ENCODE results near the gene TULP4. TPM values are rescaled to one million over a fixed set of nuclear protein-coding genes. Genes with fewer than 3 reads are reported as not detected.

Gene TULP4
- total RNA-seq, 2 experiments from 2014 or later = 25.5 to 27.0 TPM

GRCh38 chr6:158481690-158482473 is 169.6 kb downstream of the TULP4 start:
- POLR2A ChIA-PET = no interaction called here
- CTCF ChIA-PET = no interaction called here

DNA sequence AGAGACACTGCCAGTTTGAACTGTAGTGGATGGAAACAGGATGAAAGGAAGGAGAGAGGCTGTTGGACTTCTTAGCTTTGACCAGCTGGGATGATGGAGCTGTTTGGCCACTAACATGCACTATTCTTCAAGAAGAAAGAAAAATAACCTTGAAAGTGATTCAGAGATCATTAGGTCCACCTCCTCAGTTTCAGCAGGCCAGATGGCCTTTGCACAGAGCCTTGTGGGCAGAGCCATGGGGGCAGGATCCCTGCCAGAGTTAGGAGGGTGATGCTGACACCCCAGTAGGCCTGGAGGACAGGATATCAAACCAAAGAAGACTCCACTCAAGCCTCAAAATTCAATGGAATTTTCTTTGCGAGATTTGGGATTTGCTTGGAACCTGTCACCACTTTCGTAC is 173.2 kb downstream of the TULP4 start:
- POLR2A ChIA-PET = no interaction called here

GRCh38 chr6:158487495-158487894 is 175.2 kb downstream of the TULP4 start:
- POLR2A ChIA-PET = no interaction called here
- CTCF ChIA-PET = interaction anchor here (1.3 kb wide), 1 partner anchor 11 kb away, joined by 3 read pairs; no protein-coding TSS in a partner anchor

More for the DNA sequence above, 173.2 kb downstream of the TULP4 start:
- CTCF ChIA-PET = no interaction called here

GRCh38 chr6:158488065-158488464 is 175.8 kb downstream of the TULP4 start:
- CTCF ChIA-PET = interaction anchor here (0.6 to 1.3 kb wide), 2 partner anchors 11 to 62 kb away, joined by 3 read pairs; no protein-coding TSS in a partner anchor

GRCh38 chr6:158489441-158489840 is 177.2 kb downstream of the TULP4 start:
- CTCF ChIA-PET = no interaction called here
- POLR2A ChIA-PET = no interaction called here

More at GRCh38 chr6:158488065-158488464, 175.8 kb downstream of the TULP4 start:
- POLR2A ChIA-PET = no interaction called here

DNA sequence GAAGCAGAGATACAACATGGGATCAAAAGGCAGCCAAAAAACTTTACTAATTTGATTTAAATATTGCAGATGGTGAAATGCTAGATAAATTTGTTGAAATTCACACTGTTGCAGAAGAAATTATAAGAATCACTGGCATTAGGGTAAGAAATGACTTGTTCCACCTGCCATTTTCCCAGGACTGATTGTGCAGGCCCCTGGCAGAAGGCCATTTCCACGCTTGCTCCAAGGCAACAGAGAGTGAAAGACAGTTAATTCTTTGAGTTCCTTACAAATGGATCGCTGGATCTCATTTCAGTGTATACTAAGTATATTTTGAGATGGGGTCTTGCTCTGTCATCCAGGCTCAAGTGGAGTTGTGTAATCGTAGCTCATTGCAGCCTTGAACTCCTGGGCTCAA is 180.6 kb downstream of the TULP4 start:
- CTCF ChIA-PET = interaction anchor here (0.6 kb wide), 1 partner anchor 423 kb away, joined by 3 read pairs; no protein-coding TSS in a partner anchor
- POLR2A ChIA-PET = no interaction called here

- ChIA-PET CTCF (no interaction called here), POLR2A (no interaction called here)
Observed at GRCh38 chr6:158496700-158497099, 184.4 kb downstream of the TULP4 start.

DNA sequence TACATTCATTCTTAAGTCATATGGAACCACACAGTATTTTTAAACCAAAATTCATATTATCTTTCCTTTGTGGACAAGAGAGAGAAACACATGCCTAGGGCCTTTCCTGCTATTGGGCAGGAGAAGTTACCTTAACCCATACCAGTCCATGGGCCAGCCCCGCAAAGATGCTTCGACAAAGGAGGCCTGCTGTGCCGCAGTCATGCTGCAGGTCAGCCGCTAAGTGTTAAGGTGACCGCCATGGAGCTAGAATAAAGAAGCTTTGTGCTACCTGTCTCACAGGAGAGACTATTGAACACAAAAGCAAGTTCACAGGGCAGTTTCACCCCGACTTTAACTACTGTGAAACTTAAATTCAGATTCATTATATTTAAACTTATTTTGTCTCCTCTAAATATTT is 185.4 kb downstream of the TULP4 start:
- ChIA-PET CTCF (no interaction called here), POLR2A (no interaction called here)

DNA sequence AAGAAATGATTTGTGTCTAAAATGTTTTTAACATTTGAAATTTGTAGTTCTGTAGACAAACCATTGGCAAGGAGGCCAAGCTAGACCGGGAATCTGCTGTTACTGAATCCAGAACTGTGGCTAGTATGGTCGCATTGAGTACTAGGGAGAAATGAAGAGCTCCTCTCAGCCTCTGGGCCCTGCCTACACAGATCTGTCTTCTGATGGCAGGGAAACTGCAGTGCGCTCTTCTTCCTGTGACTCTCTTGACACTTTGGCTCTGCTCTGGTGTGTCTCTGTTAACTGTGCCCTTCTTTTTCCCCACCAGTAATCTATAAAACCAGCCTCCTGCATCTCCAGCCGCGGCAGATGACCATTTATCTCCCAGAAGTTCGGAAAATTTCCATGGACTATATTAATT is 186.1 kb downstream of the TULP4 start:
- ChIA-PET CTCF (interaction anchor here (1.4 kb wide), 1 partner anchor 11 kb away, joined by 3 read pairs; no protein-coding TSS in a partner anchor), POLR2A (no interaction called here)

DNA sequence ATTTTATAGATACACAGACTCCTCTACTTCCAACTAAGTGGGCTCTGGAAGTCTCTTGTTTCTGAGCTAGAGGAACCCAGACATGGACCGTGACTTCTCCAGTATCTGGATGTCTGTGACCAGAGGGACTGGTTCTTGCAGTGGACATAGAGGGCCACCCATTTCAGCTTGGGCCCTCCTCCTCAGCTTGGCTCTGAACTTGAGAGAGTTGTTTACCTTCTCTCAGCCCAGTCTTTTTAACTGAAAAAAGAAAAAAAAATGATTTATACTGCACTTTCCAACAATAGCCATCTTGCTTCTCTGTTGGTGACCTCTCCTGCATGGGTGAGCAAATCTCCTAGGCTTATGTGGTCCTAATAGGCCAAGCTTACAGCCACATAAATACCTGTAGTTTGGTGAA is 187.3 kb downstream of the TULP4 start:
- ChIA-PET POLR2A (no interaction called here), CTCF (no interaction called here)

GRCh38 chr6:158500016-158500735 is 187.9 kb downstream of the TULP4 start:
- ChIA-PET POLR2A (no interaction called here), CTCF (no interaction called here)

- ChIA-PET CTCF (no interaction called here), POLR2A (no interaction called here)
Observed at GRCh38 chr6:158501360-158502262, 189.3 kb downstream of the TULP4 start.

GRCh38 chr6:158502263-158502950 is 190.1 kb downstream of the TULP4 start:
- ChIA-PET CTCF (no interaction called here), POLR2A (no interaction called here)

DNA sequence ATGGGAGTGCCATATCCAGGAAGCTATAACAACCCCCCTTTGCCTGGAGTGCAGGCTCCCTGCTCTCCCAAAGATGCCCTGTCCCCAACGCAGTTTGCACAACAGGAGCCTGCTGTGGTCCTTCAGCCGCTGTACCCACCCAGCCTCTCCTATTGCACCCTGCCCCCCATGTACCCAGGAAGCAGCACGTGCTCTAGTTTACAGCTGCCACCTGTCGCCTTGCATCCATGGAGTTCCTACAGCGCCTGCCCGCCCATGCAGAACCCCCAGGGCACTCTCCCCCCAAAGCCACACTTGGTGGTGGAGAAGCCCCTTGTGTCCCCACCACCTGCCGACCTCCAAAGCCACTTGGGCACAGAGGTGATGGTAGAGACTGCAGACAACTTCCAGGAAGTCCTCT is 191.0 kb downstream of the TULP4 start:
- ChIA-PET POLR2A (no interaction called here), CTCF (no interaction called here)

DNA sequence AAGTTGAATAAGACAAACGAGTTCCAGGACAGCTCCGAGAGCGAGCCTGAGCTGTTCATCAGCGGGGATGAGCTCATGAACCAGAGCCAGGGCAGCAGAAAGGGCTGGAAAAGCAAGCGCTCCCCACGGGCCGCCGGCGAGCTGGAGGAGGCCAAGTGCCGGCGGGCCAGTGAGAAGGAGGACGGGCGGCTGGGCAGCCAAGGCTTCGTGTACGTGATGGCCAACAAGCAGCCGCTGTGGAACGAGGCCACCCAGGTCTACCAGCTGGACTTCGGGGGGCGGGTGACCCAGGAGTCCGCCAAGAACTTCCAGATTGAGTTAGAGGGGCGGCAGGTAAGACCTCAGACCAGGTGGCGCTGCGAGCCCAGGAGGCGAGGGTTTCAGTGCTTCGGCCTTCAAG is 191.6 kb downstream of the TULP4 start:
- ChIA-PET POLR2A (no interaction called here), CTCF (no interaction called here)

DNA sequence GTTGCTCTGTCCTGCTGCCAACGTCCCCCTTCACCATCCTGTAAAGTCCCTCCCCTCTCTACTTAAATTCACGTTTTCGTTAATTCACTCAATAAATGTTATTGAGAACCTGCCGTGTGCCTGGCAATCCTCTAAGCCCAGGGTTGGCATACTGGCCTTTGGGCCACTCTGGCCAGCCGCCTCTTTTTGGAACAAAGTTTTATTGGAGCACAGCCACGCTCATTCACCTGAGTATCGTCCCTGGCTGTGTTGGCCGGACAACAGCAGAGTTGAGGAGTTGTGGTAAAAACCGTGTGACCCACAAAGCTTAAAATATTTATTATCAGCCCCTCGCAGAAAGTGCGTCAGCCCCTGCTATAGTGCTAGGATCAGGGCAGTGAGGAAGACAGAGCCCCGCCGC is 192.9 kb downstream of the TULP4 start:
- CTCF ChIA-PET = no interaction called here
- POLR2A ChIA-PET = no interaction called here

DNA sequence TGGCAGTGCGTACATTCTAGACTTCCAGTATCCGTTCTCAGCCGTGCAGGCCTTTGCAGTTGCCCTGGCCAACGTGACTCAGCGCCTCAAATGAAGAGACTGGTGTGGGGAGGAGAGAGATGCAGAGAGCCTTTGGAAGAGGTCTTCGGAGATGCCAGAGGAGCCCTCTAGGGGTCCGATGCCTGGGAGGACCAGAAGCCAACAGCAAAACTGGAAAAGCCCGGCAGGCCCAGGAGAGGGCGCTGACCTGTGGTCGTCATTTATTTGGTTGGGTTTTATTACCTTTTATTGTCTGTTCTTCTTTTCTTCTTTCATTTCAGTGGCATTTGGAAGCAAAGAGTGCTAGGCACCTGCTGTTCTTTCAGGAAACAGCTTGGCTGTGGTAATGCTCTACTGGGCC is 194.3 kb downstream of the TULP4 start:
- ChIA-PET CTCF (no interaction called here), POLR2A (no interaction called here)

- ChIA-PET CTCF (no interaction called here), POLR2A (no interaction called here)
Observed at GRCh38 chr6:158507174-158507573, 194.9 kb downstream of the TULP4 start.

GRCh38 chr6:158508450-158508849 is 196.2 kb downstream of the TULP4 start:
- POLR2A ChIA-PET = no interaction called here
- CTCF ChIA-PET = no interaction called here

DNA sequence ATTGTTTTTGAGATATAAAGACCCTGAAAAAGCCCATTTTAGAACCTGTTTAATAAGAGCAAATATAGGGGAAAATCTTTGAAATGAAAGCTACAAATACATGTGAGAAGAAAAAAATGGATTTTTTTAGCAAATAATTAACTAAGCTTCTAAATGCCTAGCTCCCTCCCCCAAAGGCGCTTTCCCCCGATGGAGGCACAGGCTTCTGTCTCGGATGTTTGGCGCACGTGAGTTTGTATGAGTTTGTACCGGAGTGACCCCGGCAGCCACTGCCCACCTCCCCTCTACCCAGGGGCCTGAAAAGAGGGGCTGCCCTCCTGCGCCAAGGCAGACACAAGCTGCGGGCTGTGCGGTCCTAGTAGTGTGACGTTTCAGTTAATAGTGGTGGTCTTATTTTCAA is 197.2 kb downstream of the TULP4 start:
- ChIA-PET POLR2A (no interaction called here), CTCF (no interaction called here)
